Neural cell (in vitro differentiated cells): ENCODE data around the gene EXOC6B. TPM values are rescaled to one million over a fixed set of nuclear protein-coding genes. Genes with fewer than 3 reads are reported as not detected.

Source experiments
- H2AFZ ChIP-seq: fragments of 200-600, 300-800 bp; sonication (generic), shearing (Covaris generic); 2 replicates; pipeline ENCODE4 v1.6.0; 2014; ENCODE audit warnings: low read depth, mild to moderate bottlenecking, antibody characterized with exemption, low read length, moderate library complexity
- H3F3A ChIP-seq: fragments of 200-600 bp; shearing (Covaris generic); 2 replicates; pipeline ENCODE4 v1.6.1; 2016; ENCODE audit warnings: mild to moderate bottlenecking, moderate library complexity, mixed read lengths, antibody characterized with exemption, low read length; ENCODE audit not compliant: insufficient read depth, poor library complexity, severe bottlenecking
- H3K27ac ChIP-seq: fragments of 200-600, 300-800 bp; sonication (generic), shearing (Covaris generic); 2 replicates; pipeline ENCODE4 v1.5.1; 2014; ENCODE audit warnings: mild to moderate bottlenecking, low read length, moderate library complexity
- H3K27me3 ChIP-seq: fragments of 300-800, 200-600 bp; sonication (generic), shearing (Covaris generic); 2 replicates; pipeline ENCODE4 v1.6.0; 2014; ENCODE audit warnings: mild to moderate bottlenecking, low read depth, low read length, moderate library complexity; ENCODE audit not compliant: insufficient read depth
- H3K36me3 ChIP-seq: fragments of 300-800, 200-600 bp; sonication (generic), shearing (Covaris generic); 2 replicates; pipeline ENCODE4 v1.5.1; 2014; ENCODE audit warnings: mild to moderate bottlenecking, antibody characterized with exemption, low read length, moderate library complexity; ENCODE audit not compliant: insufficient read depth
- H3K4me2 ChIP-seq: fragments of 300-800, 200-600 bp; sonication (generic), shearing (Covaris generic); 2 replicates; pipeline ENCODE4 v1.6.0; 2014; ENCODE audit warnings: mild to moderate bottlenecking, low read length
- H3K4me3 ChIP-seq: fragments of 300-800, 200-600 bp; sonication (generic), shearing (Covaris generic); 2 replicates; pipeline ENCODE4 v1.5.1; 2014; ENCODE audit warnings: mild to moderate bottlenecking, low read length, moderate library complexity
- H3K79me2 ChIP-seq: fragments of 200-600 bp; shearing (Covaris generic); replicated peaks from 2 replicates; pipeline ENCODE4 v1.6.0; 2014; ENCODE audit warnings: mild to moderate bottlenecking, low read length, moderate library complexity; ENCODE audit not compliant: insufficient read depth
- H3K9ac ChIP-seq: fragments of 300-800, 200-600 bp; sonication (generic), shearing (Covaris generic); 2 replicates; pipeline ENCODE4 v1.6.1; 2016; ENCODE audit warnings: mild to moderate bottlenecking, low read length, mixed read lengths
- H3K9me2 ChIP-seq: fragments of 200-600 bp; shearing (Covaris generic); 2 replicates; pipeline ENCODE4 v1.6.1; 2016; ENCODE audit warnings: mild to moderate bottlenecking, low read length, mixed read lengths; ENCODE audit not compliant: insufficient read depth
- H3K9me3 ChIP-seq: fragments of 200-600, 300-800 bp; sonication (generic), shearing (Covaris generic); 2 replicates; pipeline ENCODE4 v1.6.1; 2016; ENCODE audit warnings: mild to moderate bottlenecking, mixed run types, low read length, moderate library complexity, mixed read lengths
- H4K20me1 ChIP-seq: fragments of 200-600 bp; shearing (Covaris generic); 2 replicates; pipeline ENCODE4 v1.6.1; 2016; ENCODE audit warnings: mild to moderate bottlenecking, mixed run types; ENCODE audit not compliant: insufficient read depth
- EP300 ChIP-seq: fragments of 450-650 bp; conservative IDR thresholded peaks from 2 replicates; pipeline ENCODE4 v1.6.1; 2014; ENCODE audit warnings: antibody characterized with exemption, mild to moderate bottlenecking, moderate library complexity; ENCODE audit not compliant: poor library complexity, severe bottlenecking
- EZH2 ChIP-seq: fragments of 200-600, 300-800 bp; shearing (Covaris generic), sonication (generic); IDR thresholded peaks from 2 replicates; pipeline ENCODE4 v1.6.1; 2014; ENCODE audit warnings: antibody characterized with exemption, low read length, borderline replicate concordance, mild to moderate bottlenecking; ENCODE audit not compliant: insufficient read depth, poor library complexity, severe bottlenecking
- MXI1 ChIP-seq: fragments of 450-650 bp; conservative IDR thresholded peaks from 2 replicates; pipeline ENCODE4 v1.6.1; 2014; ENCODE audit warnings: antibody characterized with exemption, mild to moderate bottlenecking; ENCODE audit not compliant: poor library complexity, severe bottlenecking
- POLR2AphosphoS5 ChIP-seq: IDR thresholded peaks from 2 replicates; pipeline ENCODE4 v1.6.1; 2012
- RAD21 ChIP-seq: fragments of 450-650 bp; conservative IDR thresholded peaks from 2 replicates; pipeline ENCODE4 v1.6.1; 2014; ENCODE audit warnings: antibody characterized with exemption, mild to moderate bottlenecking, moderate library complexity
- SMC3 ChIP-seq: fragments of 450-650 bp; conservative IDR thresholded peaks from 2 replicates; pipeline ENCODE4 v1.6.1; 2014; ENCODE audit warnings: antibody characterized with exemption, mild to moderate bottlenecking, moderate library complexity; ENCODE audit not compliant: poor library complexity
- TAF1 ChIP-seq: IDR thresholded peaks from 2 replicates; pipeline ENCODE4 v1.6.1; 2012; ENCODE audit warnings: low read depth
- polyA plus RNA-seq: library from polyadenylated mRNA; depleted of rRNA; stranded (reverse); fragments of >200 nt; gene quantifications from 2 replicates; pipeline ENCODE4 v1.2.3, GENCODE V29; 2014
- TF ChIP-seq, protein P1 (sequence below): IDR thresholded peaks from 2 replicates; pipeline ENCODE4 v1.6.1; 2012; ENCODE audit warnings: borderline replicate concordance
- TF ChIP-seq, protein P2 (sequence below): fragments of 450-650 bp; IDR thresholded peaks from 2 replicates; pipeline ENCODE4 v1.5.1; 2014; ENCODE audit warnings: antibody characterized with exemption, mild to moderate bottlenecking, moderate library complexity; ENCODE audit not compliant: poor library complexity, severe bottlenecking

The EXOC6B gene
- polyA plus RNA-seq, 1 donor from 2014 or later = 23.4 TPM

DNA sequence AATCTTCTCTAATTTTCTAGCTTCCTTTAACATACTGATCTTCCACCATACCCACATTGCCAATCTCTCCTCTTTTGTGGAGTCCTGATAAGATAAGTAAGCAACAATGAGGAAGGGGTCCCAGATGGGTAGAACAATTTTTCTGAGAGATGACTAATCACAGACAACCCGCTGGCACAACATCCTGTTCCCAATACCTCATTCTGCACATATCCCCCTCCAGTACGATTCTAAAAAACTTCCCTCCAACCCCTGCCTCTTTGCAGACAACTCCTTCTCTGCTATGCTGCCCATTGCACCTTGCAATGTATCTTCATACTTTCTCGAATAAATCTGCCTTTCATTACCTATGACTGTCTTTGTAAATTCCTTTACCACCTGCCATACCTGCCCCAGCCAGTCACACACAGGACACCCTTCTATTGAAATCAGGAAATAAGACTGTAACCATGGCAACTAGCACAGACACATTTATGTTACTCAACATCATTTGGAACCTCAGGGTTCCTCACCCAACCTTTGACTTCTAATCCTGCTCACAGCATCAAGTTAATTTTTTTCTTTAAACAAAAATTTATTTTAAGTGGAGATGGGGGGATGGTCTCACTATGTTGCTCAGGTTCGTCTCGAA is 7.4 kb upstream of the EXOC6B start:
- H3K9me3 ChIP-seq = no peaks in the 10 kb centered on the region
- TF ChIP-seq EZH2 (no peak), EP300 (no peak), TAF1 (no peak), MXI1 (no peak), POLR2AphosphoS5 (no peak), SMC3 (no peak), RAD21 (no peak)
- TF ChIP-seq, protein P1, sequence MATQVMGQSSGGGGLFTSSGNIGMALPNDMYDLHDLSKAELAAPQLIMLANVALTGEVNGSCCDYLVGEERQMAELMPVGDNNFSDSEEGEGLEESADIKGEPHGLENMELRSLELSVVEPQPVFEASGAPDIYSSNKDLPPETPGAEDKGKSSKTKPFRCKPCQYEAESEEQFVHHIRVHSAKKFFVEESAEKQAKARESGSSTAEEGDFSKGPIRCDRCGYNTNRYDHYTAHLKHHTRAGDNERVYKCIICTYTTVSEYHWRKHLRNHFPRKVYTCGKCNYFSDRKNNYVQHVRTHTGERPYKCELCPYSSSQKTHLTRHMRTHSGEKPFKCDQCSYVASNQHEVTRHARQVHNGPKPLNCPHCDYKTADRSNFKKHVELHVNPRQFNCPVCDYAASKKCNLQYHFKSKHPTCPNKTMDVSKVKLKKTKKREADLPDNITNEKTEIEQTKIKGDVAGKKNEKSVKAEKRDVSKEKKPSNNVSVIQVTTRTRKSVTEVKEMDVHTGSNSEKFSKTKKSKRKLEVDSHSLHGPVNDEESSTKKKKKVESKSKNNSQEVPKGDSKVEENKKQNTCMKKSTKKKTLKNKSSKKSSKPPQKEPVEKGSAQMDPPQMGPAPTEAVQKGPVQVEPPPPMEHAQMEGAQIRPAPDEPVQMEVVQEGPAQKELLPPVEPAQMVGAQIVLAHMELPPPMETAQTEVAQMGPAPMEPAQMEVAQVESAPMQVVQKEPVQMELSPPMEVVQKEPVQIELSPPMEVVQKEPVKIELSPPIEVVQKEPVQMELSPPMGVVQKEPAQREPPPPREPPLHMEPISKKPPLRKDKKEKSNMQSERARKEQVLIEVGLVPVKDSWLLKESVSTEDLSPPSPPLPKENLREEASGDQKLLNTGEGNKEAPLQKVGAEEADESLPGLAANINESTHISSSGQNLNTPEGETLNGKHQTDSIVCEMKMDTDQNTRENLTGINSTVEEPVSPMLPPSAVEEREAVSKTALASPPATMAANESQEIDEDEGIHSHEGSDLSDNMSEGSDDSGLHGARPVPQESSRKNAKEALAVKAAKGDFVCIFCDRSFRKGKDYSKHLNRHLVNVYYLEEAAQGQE = no peak
- TF ChIP-seq, protein P2, sequence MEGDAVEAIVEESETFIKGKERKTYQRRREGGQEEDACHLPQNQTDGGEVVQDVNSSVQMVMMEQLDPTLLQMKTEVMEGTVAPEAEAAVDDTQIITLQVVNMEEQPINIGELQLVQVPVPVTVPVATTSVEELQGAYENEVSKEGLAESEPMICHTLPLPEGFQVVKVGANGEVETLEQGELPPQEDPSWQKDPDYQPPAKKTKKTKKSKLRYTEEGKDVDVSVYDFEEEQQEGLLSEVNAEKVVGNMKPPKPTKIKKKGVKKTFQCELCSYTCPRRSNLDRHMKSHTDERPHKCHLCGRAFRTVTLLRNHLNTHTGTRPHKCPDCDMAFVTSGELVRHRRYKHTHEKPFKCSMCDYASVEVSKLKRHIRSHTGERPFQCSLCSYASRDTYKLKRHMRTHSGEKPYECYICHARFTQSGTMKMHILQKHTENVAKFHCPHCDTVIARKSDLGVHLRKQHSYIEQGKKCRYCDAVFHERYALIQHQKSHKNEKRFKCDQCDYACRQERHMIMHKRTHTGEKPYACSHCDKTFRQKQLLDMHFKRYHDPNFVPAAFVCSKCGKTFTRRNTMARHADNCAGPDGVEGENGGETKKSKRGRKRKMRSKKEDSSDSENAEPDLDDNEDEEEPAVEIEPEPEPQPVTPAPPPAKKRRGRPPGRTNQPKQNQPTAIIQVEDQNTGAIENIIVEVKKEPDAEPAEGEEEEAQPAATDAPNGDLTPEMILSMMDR = no peak
- no peak overlapping the region for H3K4me2 ChIP-seq
- no peaks in the 10 kb centered on the region for H3K79me2 ChIP-seq
- no peak overlapping the region for H3K27ac ChIP-seq
- H3K9me2 ChIP-seq = no peaks in the 10 kb centered on the region
- no peaks in the 10 kb centered on the region for H3K27me3 ChIP-seq
- no peaks in the 10 kb centered on the region for H3K36me3 ChIP-seq
- no peaks in the 10 kb centered on the region for H4K20me1 ChIP-seq
- H3K9ac ChIP-seq = no peak overlapping the region
- no peak overlapping the region for H3K4me3 ChIP-seq
- no peaks in the 10 kb centered on the region for H3F3A ChIP-seq
- H2AFZ ChIP-seq = no peak overlapping the region

DNA sequence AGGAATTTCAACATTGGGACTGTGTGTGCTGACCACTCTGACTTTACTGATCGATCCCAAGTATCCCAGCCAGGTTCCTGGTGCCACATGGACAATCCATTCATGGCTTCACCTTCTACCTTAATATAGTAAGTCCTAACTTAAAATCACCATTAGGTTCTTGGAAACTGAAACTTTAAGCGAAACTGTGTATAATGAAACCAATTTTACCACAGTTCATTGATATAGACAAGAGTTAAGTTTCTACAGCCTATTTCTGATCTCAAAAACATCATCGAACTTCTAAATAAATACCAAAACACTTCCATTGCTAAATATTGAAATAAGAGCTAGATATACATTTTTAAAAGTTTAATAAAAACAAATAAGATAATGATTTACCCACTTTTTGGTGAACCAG is 4.4 kb upstream of the EXOC6B start:
- Histone ChIP-seq H3K9ac (no peak overlapping the region), H3K27ac (no peak overlapping the region), H3K9me2 (no peaks in the 10 kb centered on the region), H3K4me2 (no peak overlapping the region), H3K27me3 (no peaks in the 10 kb centered on the region), H3K36me3 (no peaks in the 10 kb centered on the region), H2AFZ (no peak overlapping the region), H4K20me1 (no peaks in the 10 kb centered on the region), H3K4me3 (no peak overlapping the region), H3F3A (no peaks in the 10 kb centered on the region), H3K79me2 (peaks cover 1% of the 10 kb centered on the region), H3K9me3 (no peaks in the 10 kb centered on the region)
- no peak for TF ChIP-seq EZH2
- TF ChIP-seq EP300 = no peak
- TF ChIP-seq TAF1 = no peak
- TF ChIP-seq, protein P2 = no peak
- TF ChIP-seq, protein P1 = no peak
- no peak for TF ChIP-seq SMC3
- TF ChIP-seq MXI1 = no peak
- no peak for TF ChIP-seq RAD21
- TF ChIP-seq POLR2AphosphoS5 = no peak
